Panc1 (cell line): ENCODE measurements around the gene MIS18A. TPM values are rescaled to one million over a fixed set of nuclear protein-coding genes. Genes with fewer than 3 reads are reported as not detected.

Experiments used
- ATAC-seq: fragments of 200-7000 bp; cut with Tn5 transposase; 2 replicates; pipeline ENCODE4 v1.9.1; 2020; ENCODE audit warnings: mild to moderate bottlenecking, moderate library complexity
- BruUV-seq: library from RNA; stranded (reverse); fragments of 400-500 nt; replicated peaks from 2 replicates; lab custom pipeline; 2021; lab: Mats Ljungman, UMichigan
- CTCF ChIA-PET: fragments of 300-600 bp; sonication (Branson Sonifier 250); formaldehyde crosslinking; loops from one replicate; lab custom pipeline; 2022; ENCODE audit warnings: antibody characterized with exemption; lab: Charles Lee
- POLR2A ChIA-PET: fragments of 300-600 bp; sonication (Branson Sonifier 250); formaldehyde crosslinking; loops from one replicate; lab custom pipeline; 2022; ENCODE audit warnings: antibody characterized with exemption; lab: Charles Lee
- DNase-seq: peaks from one replicate; pipeline ENCODE4 v3.0.0-alpha.2; 2010; ENCODE audit warnings: low read depth, low spot score
- H3K27ac ChIP-seq: 2 replicates; pipeline ENCODE4 v1.5.1; 2011; ENCODE audit warnings: mild to moderate bottlenecking, low read length, inconsistent platforms
- H3K27me3 ChIP-seq: fragments of 200-500 bp; sonication (Bioruptor generic); 2 replicates; pipeline ENCODE4 v1.6.0; 2014; ENCODE audit warnings: low read length, inconsistent platforms; ENCODE audit not compliant: control insufficient read depth, insufficient read depth
- H3K36me3 ChIP-seq: fragments of 200-500 bp; sonication (Bioruptor generic); 2 replicates; pipeline ENCODE4 v1.5.1; 2014; ENCODE audit warnings: inconsistent platforms, mild to moderate bottlenecking, low read length, moderate library complexity; ENCODE audit not compliant: control insufficient read depth, insufficient read depth
- H3K4me1 ChIP-seq: 2 replicates; pipeline ENCODE4 v1.5.1; 2011; ENCODE audit warnings: inconsistent platforms, mild to moderate bottlenecking, low read length, moderate library complexity; ENCODE audit not compliant: control insufficient read depth, insufficient read depth
- H3K4me3 ChIP-seq, 2 experiments: 2 replicates each; pipeline ENCODE4 v1.5.1; 2011 to 2012; ENCODE audit warnings: low read depth in 2 of 2, low read length in 2 of 2, mild to moderate bottlenecking in 2 of 2, inconsistent platforms in 1 of 2, moderate library complexity in 1 of 2
- H3K9me3 ChIP-seq: fragments of 200-500 bp; sonication (Bioruptor generic); 2 replicates; pipeline ENCODE4 v1.5.1; 2014; ENCODE audit warnings: low read depth, mild to moderate bottlenecking, inconsistent platforms, low read length, moderate library complexity; ENCODE audit not compliant: control insufficient read depth, insufficient read depth
- CTCF ChIP-seq: fragments of 450-650 bp; IDR thresholded peaks from 2 replicates; pipeline ENCODE4 v1.5.1; 2017; ENCODE audit warnings: mild to moderate bottlenecking
- POLR2AphosphoS5 ChIP-seq: IDR thresholded peaks from 2 replicates; pipeline ENCODE4 v1.6.1; 2012; ENCODE audit warnings: mild to moderate bottlenecking, low read depth, low read length, moderate library complexity
- SIN3A ChIP-seq: IDR thresholded peaks from 2 replicates; pipeline ENCODE4 v1.6.1; 2012; ENCODE audit warnings: low read depth, mild to moderate bottlenecking, low read length, moderate library complexity, borderline replicate concordance; ENCODE audit not compliant: insufficient read depth
- TCF7L2 ChIP-seq: IDR thresholded peaks from 2 replicates; pipeline ENCODE4 v1.6.1; 2011; ENCODE audit warnings: mild to moderate bottlenecking, low read depth, low read length, inconsistent platforms
- in situ Hi-C: cut with HindIII; loops from 2 replicates; pipeline ENCODE4 v1.10.0; 2016; ENCODE audit warnings: low sequenced_read_pairs, low pct_unique_long_range_greater_than_20kb
- intact Hi-C: fragments of 100-400 bp; cut with micrococcal nuclease; formaldehyde crosslinking; loops from one replicate; pipeline ENCODE4 v1.10.0; 2022; ENCODE audit not compliant: unreplicated experiment
- total RNA-seq: library from RNA; stranded (reverse); gene quantifications from one replicate; pipeline ENCODE4 v1.2.1, GENCODE V29; 2021; ENCODE audit not compliant: unreplicated experiment
- TF ChIP-seq, protein P1 (sequence below), 2 experiments: IDR thresholded peaks; 2 replicates each; pipeline ENCODE4 v1.6.1; 2011 to 2012; ENCODE audit warnings: low read depth in 2 of 2, control low read depth in 1 of 2, low read length in 1 of 2, mild to moderate bottlenecking in 1 of 2, moderate library complexity in 1 of 2; ENCODE audit not compliant: insufficient read depth in 1 of 2

The MIS18A gene
- total RNA-seq, 1 experiment from 2014 or later: 16.3 TPM

DNA sequence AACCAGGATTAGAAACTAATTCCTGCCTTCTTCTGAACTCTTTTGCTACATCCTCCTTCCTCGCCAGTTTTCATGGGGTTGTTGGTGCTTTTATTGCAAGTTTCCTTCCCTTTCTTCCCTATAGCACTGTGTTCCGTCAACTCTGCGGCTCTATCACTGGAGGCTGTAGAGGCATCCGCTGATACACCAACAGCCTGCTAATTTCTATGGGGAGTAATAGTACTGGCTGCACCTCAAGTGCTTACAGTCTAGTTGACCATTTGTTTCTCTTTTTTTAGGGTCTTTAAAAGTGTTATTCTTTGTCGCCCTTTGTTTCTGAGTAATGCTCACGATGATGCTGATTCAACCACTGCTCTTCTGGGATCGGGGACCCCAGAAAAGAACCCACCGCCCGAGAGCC is 746 bp downstream of the MIS18A start:
- H3K27me3 ChIP-seq: no peaks in the 10 kb centered on the region
- no peaks in the 10 kb centered on the region for H3K9me3 ChIP-seq
- ChIA-PET POLR2A (no interaction called here), CTCF (no interaction called here)
- BruUV-seq: no TSS peak
- H3K4me1 ChIP-seq: peaks cover 11% of the 10 kb centered on the region
- intact Hi-C loops (no loop called here), in situ Hi-C loops (no loop called here)
- TF ChIP-seq CTCF: no peak
- TF ChIP-seq, protein P1, sequence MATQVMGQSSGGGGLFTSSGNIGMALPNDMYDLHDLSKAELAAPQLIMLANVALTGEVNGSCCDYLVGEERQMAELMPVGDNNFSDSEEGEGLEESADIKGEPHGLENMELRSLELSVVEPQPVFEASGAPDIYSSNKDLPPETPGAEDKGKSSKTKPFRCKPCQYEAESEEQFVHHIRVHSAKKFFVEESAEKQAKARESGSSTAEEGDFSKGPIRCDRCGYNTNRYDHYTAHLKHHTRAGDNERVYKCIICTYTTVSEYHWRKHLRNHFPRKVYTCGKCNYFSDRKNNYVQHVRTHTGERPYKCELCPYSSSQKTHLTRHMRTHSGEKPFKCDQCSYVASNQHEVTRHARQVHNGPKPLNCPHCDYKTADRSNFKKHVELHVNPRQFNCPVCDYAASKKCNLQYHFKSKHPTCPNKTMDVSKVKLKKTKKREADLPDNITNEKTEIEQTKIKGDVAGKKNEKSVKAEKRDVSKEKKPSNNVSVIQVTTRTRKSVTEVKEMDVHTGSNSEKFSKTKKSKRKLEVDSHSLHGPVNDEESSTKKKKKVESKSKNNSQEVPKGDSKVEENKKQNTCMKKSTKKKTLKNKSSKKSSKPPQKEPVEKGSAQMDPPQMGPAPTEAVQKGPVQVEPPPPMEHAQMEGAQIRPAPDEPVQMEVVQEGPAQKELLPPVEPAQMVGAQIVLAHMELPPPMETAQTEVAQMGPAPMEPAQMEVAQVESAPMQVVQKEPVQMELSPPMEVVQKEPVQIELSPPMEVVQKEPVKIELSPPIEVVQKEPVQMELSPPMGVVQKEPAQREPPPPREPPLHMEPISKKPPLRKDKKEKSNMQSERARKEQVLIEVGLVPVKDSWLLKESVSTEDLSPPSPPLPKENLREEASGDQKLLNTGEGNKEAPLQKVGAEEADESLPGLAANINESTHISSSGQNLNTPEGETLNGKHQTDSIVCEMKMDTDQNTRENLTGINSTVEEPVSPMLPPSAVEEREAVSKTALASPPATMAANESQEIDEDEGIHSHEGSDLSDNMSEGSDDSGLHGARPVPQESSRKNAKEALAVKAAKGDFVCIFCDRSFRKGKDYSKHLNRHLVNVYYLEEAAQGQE (IDR thresholded peaks at IDR 0.05; ENCODE audit: insufficient read depth in 1 of 2, low read depth in 2 of 2, low read length in 1 of 2): no peak
- no peak for TF ChIP-seq POLR2AphosphoS5
- no peak for TF ChIP-seq SIN3A
- TF ChIP-seq TCF7L2: no peak
- DNase-seq (no peak), ATAC-seq (0 out of 2 replicates have a peak, but pooled peaks have one; percentile 38)
- H3K36me3 ChIP-seq: peaks cover 2% of the 10 kb centered on the region
- peak overlapping the region; percentile 76 for H3K27ac ChIP-seq
- H3K4me3 ChIP-seq: peak overlapping the region; percentile 86 to 87

- H3K4me3 ChIP-seq: no peak overlapping the region
- POLR2A ChIA-PET: interaction anchor here (0.7 kb wide), 1 partner anchor 1152 kb away, joined by 7 read pairs; no protein-coding TSS in a partner anchor
- CTCF ChIA-PET: no interaction called here
Observed at GRCh38 chr21:32276671-32277070, 2.2 kb downstream of the MIS18A start.

More at GRCh38 chr21:32276671-32277070, 2.2 kb downstream of the MIS18A start:
- Histone ChIP-seq H3K27me3 (no peaks in the 10 kb centered on the region), H3K4me1 (peaks cover 11% of the 10 kb centered on the region), H3K27ac (no peak overlapping the region), H3K36me3 (peaks cover 2% of the 10 kb centered on the region), H3K9me3 (no peaks in the 10 kb centered on the region)
- intact Hi-C loops: loop anchor here (1.0 kb wide), 1 partner anchor 8 kb away; no protein-coding TSS in a partner anchor
- BruUV-seq: TSS peak; percentile 55
- DNase-seq: no peak
- in situ Hi-C loops: no loop called here
- TF ChIP-seq POLR2AphosphoS5: no peak
- no peak for TF ChIP-seq TCF7L2
- no peak for TF ChIP-seq SIN3A
- TF ChIP-seq, protein P1 (IDR thresholded peaks at IDR 0.05; ENCODE audit: insufficient read depth in 1 of 2, low read depth in 2 of 2, low read length in 1 of 2): no peak
- TF ChIP-seq CTCF: no peak
- ATAC-seq: no peak
